Measurements from ENCODE around the gene ITPR2.
"Not testable (repeated sequence)": the region's sequence is repeated elsewhere in the genome, so short reads cannot be mapped to it uniquely, and the experiment has no call there.

ITPR2 gene

GRCh38 chr12:26608706-26609105 is 224.3 kb downstream of the ITPR2 start:
- no peak for TF ChIP-seq CTCF (conservative IDR thresholded peaks at IDR 0.05; ENCODE audit: low read depth)
- ChIA-PET POLR2A (ENCODE audit: low non-redundant PET) (no interaction called here), CTCF (no interaction called here)
- no peak overlapping the region for H3K27ac ChIP-seq
- no peak for DNase-seq (ENCODE audit: low spot score)

GRCh38 chr12:26608273-26608672 is 224.7 kb downstream of the ITPR2 start:
- no peak for DNase-seq (ENCODE audit: low spot score)
- CTCF ChIA-PET, result no interaction called here
- no peak for TF ChIP-seq CTCF (conservative IDR thresholded peaks at IDR 0.05; ENCODE audit: low read depth)
- no peak overlapping the region for H3K27ac ChIP-seq
- POLR2A ChIA-PET (ENCODE audit: low non-redundant PET), result no interaction called here

- CTCF ChIA-PET, result no interaction called here
- no peak for DNase-seq (ENCODE audit: low spot score)
Observed at GRCh38 chr12:26606911-26607310, 226.1 kb downstream of the ITPR2 start.

GRCh38 chr12:26604813-26605212 is 228.2 kb downstream of the ITPR2 start:
- POLR2A ChIA-PET (ENCODE audit: low non-redundant PET); DNase-seq (ENCODE audit: low spot score); H3K27ac ChIP-seq: not testable (repeated sequence)
- CTCF ChIA-PET, result interaction anchor here (0.6 kb wide), 2 partner anchors 8 to 290 kb away, joined by 3 read pairs; no protein-coding TSS in a partner anchor

More at GRCh38 chr12:26606911-26607310, 226.1 kb downstream of the ITPR2 start:
- POLR2A ChIA-PET (ENCODE audit: low non-redundant PET), result no interaction called here
- no peak for TF ChIP-seq CTCF (conservative IDR thresholded peaks at IDR 0.05; ENCODE audit: low read depth)
- no peak overlapping the region for H3K27ac ChIP-seq

GRCh38 chr12:26599096-26599695 is 233.8 kb downstream of the ITPR2 start:
- DNase-seq (ENCODE audit: low spot score), result no peak
- no peak for TF ChIP-seq CTCF (conservative IDR thresholded peaks at IDR 0.05; ENCODE audit: low read depth)
- POLR2A ChIA-PET (ENCODE audit: low non-redundant PET), result no interaction called here
- H3K27ac ChIP-seq, result no peak overlapping the region
- CTCF ChIA-PET, result interaction anchor here (0.8 kb wide), 1 partner anchor 15 kb away, joined by 3 read pairs; no protein-coding TSS in a partner anchor

- no peak for DNase-seq (ENCODE audit: low spot score)
- ChIA-PET CTCF (no interaction called here), POLR2A (ENCODE audit: low non-redundant PET) (no interaction called here)
- H3K27ac ChIP-seq, result no peak overlapping the region
- no peak for TF ChIP-seq CTCF (conservative IDR thresholded peaks at IDR 0.05; ENCODE audit: low read depth)
Observed at GRCh38 chr12:26595806-26596205, 237.2 kb downstream of the ITPR2 start.

GRCh38 chr12:26580619-26581018 is 252.4 kb downstream of the ITPR2 start:
- no peak for TF ChIP-seq CTCF (conservative IDR thresholded peaks at IDR 0.05; ENCODE audit: low read depth)
- ChIA-PET POLR2A (ENCODE audit: low non-redundant PET) (no interaction called here), CTCF (no interaction called here)
- DNase-seq (ENCODE audit: low spot score), result no peak
- no peak overlapping the region for H3K27ac ChIP-seq

Data from RWPE1 (cell line).